Osteoblast (primary cell): ENCODE results near the gene TEX55. TPM values are rescaled to one million over a fixed set of nuclear protein-coding genes. Genes with fewer than 3 reads are reported as not detected.
"Not testable (repeated sequence)": the region's sequence is repeated elsewhere in the genome, so short reads cannot be mapped to it uniquely, and the experiment has no call there.

Experiments
- DNase-seq: peaks from one replicate; pipeline ENCODE4 v3.0.0; 2011; ENCODE audit warnings: low spot score, mixed read lengths; ENCODE audit not compliant: insufficient read length; ENCODE audit errors: missing footprints
- H2AFZ ChIP-seq: 2 replicates; pipeline ENCODE4 v1.6.0; 2011; ENCODE audit warnings: mild to moderate bottlenecking, low read length
- H3K27ac ChIP-seq: 2 replicates; pipeline ENCODE4 v1.5.1; 2011; ENCODE audit warnings: mild to moderate bottlenecking, low read depth, low read length, moderate library complexity
- H3K27me3 ChIP-seq: 2 replicates; pipeline ENCODE4 v1.6.0; 2012; ENCODE audit warnings: mild to moderate bottlenecking, control low read depth, inconsistent platforms, low read length, moderate library complexity; ENCODE audit not compliant: insufficient read depth
- H3K36me3 ChIP-seq: 2 replicates; pipeline ENCODE4 v1.5.1; 2011; ENCODE audit warnings: mild to moderate bottlenecking, low read length, control low read depth, moderate library complexity; ENCODE audit not compliant: insufficient read depth
- H3K4me1 ChIP-seq: 2 replicates; pipeline ENCODE4 v1.5.1; 2011; ENCODE audit warnings: mild to moderate bottlenecking, low read length, control low read depth, moderate library complexity; ENCODE audit not compliant: insufficient read depth
- H3K4me2 ChIP-seq: 2 replicates; pipeline ENCODE4 v1.6.0; 2011; ENCODE audit warnings: mild to moderate bottlenecking, low read length; ENCODE audit not compliant: insufficient read depth
- H3K4me3 ChIP-seq: fragments of 200-600 bp; sonication (generic); 3 replicates; pipeline ENCODE4 v1.5.1; 2012; ENCODE audit warnings: mild to moderate bottlenecking, low read length, inconsistent platforms; ENCODE audit not compliant: insufficient read depth
- H3K79me2 ChIP-seq: 2 replicates; pipeline ENCODE4 v1.6.0; 2012; ENCODE audit warnings: mild to moderate bottlenecking, low read length, control low read depth, inconsistent platforms; ENCODE audit not compliant: insufficient read depth
- H3K9me3 ChIP-seq: 2 replicates; pipeline ENCODE4 v1.5.1; 2011; ENCODE audit warnings: low read depth, low read length, control low read depth
- H4K20me1 ChIP-seq: 2 replicates; pipeline ENCODE4 v1.6.0; 2012; ENCODE audit warnings: mild to moderate bottlenecking, low read length, control low read depth; ENCODE audit not compliant: insufficient read depth
- CTCF ChIP-seq: IDR thresholded peaks from 2 replicates; pipeline ENCODE4 v1.5.1; 2011; ENCODE audit warnings: mild to moderate bottlenecking, low read depth, low read length, moderate library complexity; ENCODE audit errors: extremely low read depth
- total RNA-seq: library from RNA; depleted of rRNA; stranded (reverse); fragments of >200 nt; gene quantifications from 2 replicates; pipeline ENCODE4 v1.2.3, GENCODE V29; 2012

TEX55 gene
- total RNA-seq, 1 donor = not detected

- H3K36me3 ChIP-seq = no peaks in the 10 kb centered on the region
- no peaks in the 10 kb centered on the region for H4K20me1 ChIP-seq
- no peak overlapping the region for H3K27ac ChIP-seq
- H3K4me1 ChIP-seq = no peaks in the 10 kb centered on the region
- no peak overlapping the region for H2AFZ ChIP-seq
- H3K79me2 ChIP-seq = no peaks in the 10 kb centered on the region
- no peak for TF ChIP-seq CTCF
- DNase-seq = no peak
- H3K4me2 ChIP-seq = no peak overlapping the region
- no peak overlapping the region for H3K4me3 ChIP-seq
- no peaks in the 10 kb centered on the region for H3K27me3 ChIP-seq
- peaks cover 3% of the 10 kb centered on the region for H3K9me3 ChIP-seq
Measured at GRCh38 chr3:119160361-119160760, 14.4 kb downstream of the TEX55 start.

DNA sequence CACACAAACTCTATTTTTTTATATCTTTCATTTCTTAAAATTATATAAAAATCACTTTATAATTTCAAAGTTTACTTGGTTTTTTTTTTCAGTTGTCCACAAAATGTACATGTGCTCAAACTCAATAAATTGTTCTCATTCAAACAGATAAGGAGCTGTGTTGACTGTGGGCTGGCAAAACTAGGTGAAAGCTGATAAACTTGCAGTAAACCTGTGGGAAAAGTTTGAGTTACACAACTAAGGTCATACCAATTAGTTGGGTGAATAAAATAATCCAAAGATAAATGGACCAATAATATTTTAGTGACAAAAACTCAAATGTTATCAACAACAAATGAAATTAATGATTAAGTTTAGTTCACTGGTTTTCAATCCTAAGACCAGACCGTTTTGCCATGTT lies 14.8 kb downstream of the TEX55 start:
- TF ChIP-seq CTCF = no peak
- DNase-seq = no peak
- Histone ChIP-seq H3K27ac (no peak overlapping the region), H3K9me3 (peaks cover 3% of the 10 kb centered on the region), H3K4me3 (no peak overlapping the region), H4K20me1 (no peaks in the 10 kb centered on the region), H3K27me3 (no peaks in the 10 kb centered on the region), H2AFZ (no peak overlapping the region), H3K4me2 (no peak overlapping the region), H3K4me1 (no peaks in the 10 kb centered on the region), H3K79me2 (no peaks in the 10 kb centered on the region), H3K36me3 (no peaks in the 10 kb centered on the region)

- no peaks in the 10 kb centered on the region for H3K36me3 ChIP-seq
- no peaks in the 10 kb centered on the region for H3K4me1 ChIP-seq
- no peaks in the 10 kb centered on the region for H3K79me2 ChIP-seq
- peaks cover 3% of the 10 kb centered on the region for H3K9me3 ChIP-seq
- H3K27me3 ChIP-seq = no peaks in the 10 kb centered on the region
- DNase-seq = no peak
- no peak overlapping the region for H3K27ac ChIP-seq
- no peak overlapping the region for H3K4me2 ChIP-seq
- no peak for TF ChIP-seq CTCF
- peak overlapping the region; percentile 28 for H2AFZ ChIP-seq
- H4K20me1 ChIP-seq = no peaks in the 10 kb centered on the region
- no peak overlapping the region for H3K4me3 ChIP-seq
Measured at GRCh38 chr3:119161240-119161639, 15.3 kb downstream of the TEX55 start.

DNA sequence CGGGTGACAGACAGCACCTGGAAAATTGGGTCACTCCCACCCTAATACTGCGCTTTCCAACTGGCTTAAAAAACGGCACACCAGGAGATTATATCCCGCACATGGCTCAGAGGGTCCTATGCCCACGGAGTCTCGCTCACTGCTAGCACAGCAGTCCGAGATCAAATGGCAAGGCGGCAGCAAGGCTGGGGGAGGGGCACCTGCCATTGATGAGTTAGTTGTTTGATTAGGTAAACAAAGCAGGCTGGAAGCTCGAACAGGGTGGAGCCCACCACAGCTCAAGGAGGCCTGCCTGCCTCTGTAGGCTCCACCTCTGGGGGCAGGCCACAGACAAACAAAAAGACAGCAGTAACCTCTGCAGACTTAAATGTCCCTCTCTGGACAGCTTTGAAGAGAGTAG lies 18.8 kb downstream of the TEX55 start:
- H3K4me1 ChIP-seq = not testable (repeated sequence)

DNA sequence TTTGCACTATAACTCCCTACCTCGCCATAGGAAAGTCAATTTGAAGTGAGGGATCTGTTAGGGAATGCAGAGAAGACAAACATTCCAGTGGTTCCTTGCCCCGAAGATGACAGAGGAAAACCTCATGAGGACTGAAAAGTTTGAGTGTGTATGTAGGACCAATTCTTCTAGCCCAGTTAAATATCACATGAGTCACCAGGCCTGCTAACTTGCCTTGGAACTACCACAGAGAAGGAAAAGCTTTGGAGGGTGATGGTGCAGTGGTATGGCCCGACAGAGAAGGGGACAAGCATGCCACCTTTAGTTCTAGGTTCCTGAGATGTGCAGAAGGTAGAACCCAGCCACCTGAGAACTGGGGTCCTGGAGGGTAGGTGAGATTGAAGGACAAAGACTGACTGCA lies 24.9 kb downstream of the TEX55 start:
- H3K36me3 ChIP-seq = no peaks in the 10 kb centered on the region

More for the DNA sequence above, 18.8 kb downstream of the TEX55 start:
- H3K79me2 ChIP-seq, H2AFZ ChIP-seq, H3K27me3 ChIP-seq, H3K4me2 ChIP-seq, H3K9me3 ChIP-seq, H3K36me3 ChIP-seq, DNase-seq, H3K4me3 ChIP-seq, H4K20me1 ChIP-seq, H3K27ac ChIP-seq: not testable (repeated sequence)

More for the DNA sequence above, 24.9 kb downstream of the TEX55 start:
- Histone ChIP-seq H3K9me3 (no peaks in the 10 kb centered on the region), H3K4me1 (peaks cover 9% of the 10 kb centered on the region), H3K79me2 (no peaks in the 10 kb centered on the region), H3K4me3 (no peak overlapping the region), H4K20me1 (no peaks in the 10 kb centered on the region), H3K27me3 (peaks cover 8% of the 10 kb centered on the region), H2AFZ (peak overlapping the region; percentile 51), H3K4me2 (no peak overlapping the region), H3K27ac (no peak overlapping the region)
- TF ChIP-seq CTCF = no peak
- peak; percentile 62 for DNase-seq
